Body of pancreas (tissue), 4 donors: ENCODE measurements around the gene TXNL4B.

Experiments used
- CTCF ChIP-seq, 7 experiments: fragments of 450-650 bp in 4 of 7; fragments of 200-600 bp in 3 of 7; sonication (generic) in 3 of 7; IDR thresholded peaks; one replicate each; pipeline ENCODE4 v1.5.1; 2016 to 2019; ENCODE audit warnings: antibody characterized with exemption in 7 of 7
- POLR2A ChIP-seq, 3 donors: fragments of 450-650 bp; IDR thresholded peaks; one replicate each; pipeline ENCODE4 v1.6.1; 2016; ENCODE audit warnings: antibody characterized with exemption in 3 of 3, mild to moderate bottlenecking in 2 of 3

GRCh38 chr16:72113616-72113945 lies 20.2 kb upstream of the TXNL4B start:
- TF ChIP-seq CTCF (IDR thresholded peaks at IDR 0.05) (no peak), POLR2A (IDR thresholded peaks at IDR 0.05) (no peak)
